Kidney epithelial cell (primary cell): Measurements from ENCODE around the gene AP5S1. TPM values are rescaled to one million over a fixed set of nuclear protein-coding genes. Genes with fewer than 3 reads are reported as not detected.

Experiments
- DNase-seq: peaks from one replicate; pipeline ENCODE4 v3.0.0-alpha.2; 2010; ENCODE audit warnings: low read depth
- H3K27me3 ChIP-seq: 2 replicates; pipeline ENCODE4 v1.6.0; 2011; ENCODE audit warnings: low read length; ENCODE audit not compliant: control insufficient read depth, insufficient read depth
- H3K36me3 ChIP-seq: 2 replicates; pipeline ENCODE4 v1.5.1; 2011; ENCODE audit warnings: low read length; ENCODE audit not compliant: control insufficient read depth, insufficient read depth
- H3K4me3 ChIP-seq: 2 replicates; pipeline ENCODE4 v1.5.1; 2011; ENCODE audit warnings: low read depth, mild to moderate bottlenecking, control low read depth, low read length
- total RNA-seq: library from RNA; depleted of rRNA; stranded (reverse); fragments of >200 nt; gene quantifications from 2 replicates; pipeline ENCODE4 v1.2.3, GENCODE V29; 2015
- TF ChIP-seq, protein P1 (sequence below): IDR thresholded peaks from 2 replicates; pipeline ENCODE4 v1.5.1; 2011; ENCODE audit warnings: mild to moderate bottlenecking, moderate library complexity, low read length, control low read depth, inconsistent platforms; ENCODE audit not compliant: insufficient read depth, poor library complexity, severe bottlenecking

AP5S1 gene
- total RNA-seq, 1 donor from 2014 or later = 13.7 TPM

DNA sequence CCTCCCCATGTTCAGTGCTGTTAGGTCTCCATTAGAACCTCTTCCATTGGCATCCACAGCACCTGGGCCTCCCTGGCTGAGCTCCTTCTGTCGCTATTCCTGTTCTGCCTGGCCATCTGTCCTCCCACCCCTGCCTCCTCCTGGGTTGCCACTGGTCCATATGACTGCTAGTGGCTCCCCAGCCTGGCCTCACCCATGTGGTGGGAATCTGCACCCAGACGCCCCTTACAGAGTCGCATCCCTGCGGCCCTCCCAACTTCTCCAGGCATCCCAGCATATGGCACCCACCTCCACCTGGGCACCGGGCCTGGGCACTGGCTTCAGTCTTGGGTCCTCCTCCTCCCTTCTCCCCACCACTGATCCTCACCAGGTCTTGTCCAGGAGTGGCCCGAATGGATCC is 16.5 kb upstream of the AP5S1 start:
- Histone ChIP-seq H3K36me3 (peaks cover 1% of the 10 kb centered on the region), H3K4me3 (no peak overlapping the region), H3K27me3 (no peaks in the 10 kb centered on the region)
- TF ChIP-seq, protein P1, sequence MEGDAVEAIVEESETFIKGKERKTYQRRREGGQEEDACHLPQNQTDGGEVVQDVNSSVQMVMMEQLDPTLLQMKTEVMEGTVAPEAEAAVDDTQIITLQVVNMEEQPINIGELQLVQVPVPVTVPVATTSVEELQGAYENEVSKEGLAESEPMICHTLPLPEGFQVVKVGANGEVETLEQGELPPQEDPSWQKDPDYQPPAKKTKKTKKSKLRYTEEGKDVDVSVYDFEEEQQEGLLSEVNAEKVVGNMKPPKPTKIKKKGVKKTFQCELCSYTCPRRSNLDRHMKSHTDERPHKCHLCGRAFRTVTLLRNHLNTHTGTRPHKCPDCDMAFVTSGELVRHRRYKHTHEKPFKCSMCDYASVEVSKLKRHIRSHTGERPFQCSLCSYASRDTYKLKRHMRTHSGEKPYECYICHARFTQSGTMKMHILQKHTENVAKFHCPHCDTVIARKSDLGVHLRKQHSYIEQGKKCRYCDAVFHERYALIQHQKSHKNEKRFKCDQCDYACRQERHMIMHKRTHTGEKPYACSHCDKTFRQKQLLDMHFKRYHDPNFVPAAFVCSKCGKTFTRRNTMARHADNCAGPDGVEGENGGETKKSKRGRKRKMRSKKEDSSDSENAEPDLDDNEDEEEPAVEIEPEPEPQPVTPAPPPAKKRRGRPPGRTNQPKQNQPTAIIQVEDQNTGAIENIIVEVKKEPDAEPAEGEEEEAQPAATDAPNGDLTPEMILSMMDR = no peak
- no peak for DNase-seq

GRCh38 chr20:3804254-3804751 is 16.0 kb upstream of the AP5S1 start:
- Histone ChIP-seq H3K4me3 (no peak overlapping the region), H3K27me3 (no peaks in the 10 kb centered on the region), H3K36me3 (peaks cover 1% of the 10 kb centered on the region)
- TF ChIP-seq, protein P1 = no peak
- no peak for DNase-seq

DNA sequence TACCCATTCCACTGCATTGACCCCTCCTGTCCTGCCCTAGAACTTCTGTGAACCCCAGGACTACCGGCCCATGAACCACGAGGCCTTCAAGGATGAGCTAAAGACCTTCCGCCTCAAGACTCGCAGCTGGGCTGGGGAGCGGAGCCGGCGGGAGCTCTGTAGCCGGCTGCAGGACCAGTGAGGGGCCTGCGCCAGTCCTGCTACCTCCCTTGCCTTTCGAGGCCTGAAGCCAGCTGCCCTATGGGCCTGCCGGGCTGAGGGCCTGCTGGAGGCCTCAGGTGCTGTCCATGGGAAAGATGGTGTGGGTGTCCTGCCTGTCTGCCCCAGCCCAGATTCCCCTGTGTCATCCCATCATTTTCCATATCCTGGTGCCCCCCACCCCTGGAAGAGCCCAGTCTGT is 15.6 kb upstream of the AP5S1 start:
- no peaks in the 10 kb centered on the region for H3K27me3 ChIP-seq
- peaks cover 1% of the 10 kb centered on the region for H3K36me3 ChIP-seq
- no peak overlapping the region for H3K4me3 ChIP-seq
- no peak for DNase-seq
- TF ChIP-seq, protein P1 = no peak

- H3K4me3 ChIP-seq = no peak overlapping the region
- no peak for DNase-seq
- H3K27me3 ChIP-seq = no peaks in the 10 kb centered on the region
- H3K36me3 ChIP-seq = no peaks in the 10 kb centered on the region
- TF ChIP-seq, protein P1 = no peak
Observed at GRCh38 chr20:3808544-3808943, 11.8 kb upstream of the AP5S1 start.

GRCh38 chr20:3811467-3812258 is 8.7 kb upstream of the AP5S1 start:
- TF ChIP-seq, protein P1 = no peak
- Histone ChIP-seq H3K4me3 (no peak overlapping the region), H3K27me3 (no peaks in the 10 kb centered on the region), H3K36me3 (no peaks in the 10 kb centered on the region)
- DNase-seq = peak; percentile 74

GRCh38 chr20:3812259-3812681 is 8.1 kb upstream of the AP5S1 start:
- H3K36me3 ChIP-seq = no peaks in the 10 kb centered on the region

More at GRCh38 chr20:3812259-3812681, 8.1 kb upstream of the AP5S1 start:
- no peaks in the 10 kb centered on the region for H3K27me3 ChIP-seq
- H3K4me3 ChIP-seq = no peak overlapping the region
- TF ChIP-seq, protein P1 = no peak
- DNase-seq = no peak
